ENCODE measurements around the gene ERN1. TPM values are rescaled to one million over a fixed set of nuclear protein-coding genes. Genes with fewer than 3 reads are reported as not detected.

Gene ERN1
- total RNA-seq, 1 donor from 2014 or later: 17.8 TPM

DNA sequence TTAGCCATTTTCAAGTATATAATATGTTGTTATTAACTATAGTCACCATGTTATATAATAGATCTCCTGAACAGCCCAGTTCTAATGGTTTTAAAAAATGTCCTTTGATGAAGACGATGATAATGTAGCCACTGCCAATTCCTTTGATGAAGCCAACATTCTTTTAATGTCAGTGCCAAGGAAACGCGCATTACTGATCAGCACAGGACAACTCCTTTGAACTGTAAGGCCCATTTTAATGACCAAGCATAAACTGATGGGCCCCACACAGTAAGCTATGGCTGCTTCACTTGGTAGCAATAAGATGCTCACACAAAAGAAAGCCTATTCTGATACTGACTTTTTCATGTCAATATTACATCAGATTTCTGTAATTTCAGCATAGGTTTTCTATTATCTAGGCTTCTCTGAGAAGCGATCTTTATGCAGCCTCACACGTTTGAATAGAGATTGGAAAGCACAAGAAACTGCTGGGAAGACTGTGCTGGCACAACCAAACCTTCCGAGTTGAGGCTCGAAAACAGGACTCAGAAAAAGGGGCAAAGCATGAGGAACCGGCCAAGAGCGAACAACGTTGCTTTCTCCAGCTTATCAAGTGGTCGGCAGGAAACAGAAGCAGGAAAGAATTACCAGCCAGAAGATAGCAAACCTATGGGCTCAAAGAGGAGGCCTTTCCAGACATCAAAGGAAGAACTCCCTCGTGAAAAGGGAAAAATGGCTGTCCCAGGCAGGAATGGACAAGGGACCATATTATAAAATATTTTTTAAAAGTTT is 19.4 kb downstream of the ERN1 start:
- DNase-seq (ENCODE audit: low spot score): no peak

DNA sequence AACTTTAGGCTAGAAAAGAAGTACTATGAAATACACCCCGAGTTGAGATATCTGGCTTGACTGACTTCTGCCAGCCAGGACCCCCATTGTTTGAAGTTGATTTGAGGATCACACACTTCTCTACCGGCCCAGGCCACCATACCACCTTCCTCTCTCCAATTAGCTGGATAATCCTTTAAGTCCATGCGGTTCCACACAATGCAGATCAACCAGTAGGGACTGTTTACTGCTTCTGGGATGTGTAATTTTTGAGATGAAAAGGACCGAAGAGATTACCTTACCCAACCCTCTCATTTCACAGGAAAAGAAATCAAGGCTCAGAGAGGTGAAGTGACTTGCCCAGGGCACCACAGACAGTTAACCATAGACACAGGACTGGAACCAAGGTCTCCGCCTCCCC is 20.5 kb downstream of the ERN1 start:
- DNase-seq (ENCODE audit: low spot score): no peak

DNA sequence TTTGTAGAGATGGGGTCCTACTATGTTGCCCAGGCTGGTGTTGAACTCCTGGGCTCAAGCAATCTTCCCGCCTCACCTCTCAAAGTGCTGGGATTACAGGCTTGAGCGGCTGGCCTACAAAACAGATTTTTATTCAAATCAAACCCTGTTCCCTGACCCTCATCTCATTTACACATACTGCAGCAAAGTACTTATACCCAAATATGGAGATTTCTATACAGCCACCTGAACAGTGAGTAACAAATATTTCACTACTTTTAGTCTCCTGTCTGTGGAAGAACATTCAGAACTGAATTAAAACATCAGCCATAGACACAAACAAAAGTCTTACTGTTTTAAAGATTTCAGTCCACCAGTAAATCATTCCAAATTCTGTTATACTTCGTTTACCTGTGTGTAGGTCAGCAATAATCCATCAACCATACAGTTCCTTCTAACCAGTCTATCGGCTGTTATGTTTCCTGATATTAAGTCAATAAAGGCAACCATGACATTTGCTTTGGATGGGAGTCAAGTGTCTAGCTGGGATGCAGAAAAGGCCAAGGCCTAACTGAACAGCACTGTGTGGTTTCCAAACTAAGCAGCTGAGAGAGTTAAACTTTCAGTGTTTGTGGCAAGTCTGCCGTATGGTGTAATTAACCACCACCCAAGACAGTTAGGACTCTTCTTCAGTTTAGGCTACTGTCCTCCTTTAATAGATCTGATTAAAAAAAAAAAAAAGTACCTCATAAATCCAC is 22.3 kb downstream of the ERN1 start:
- no peak for DNase-seq (ENCODE audit: low spot score)

DNA sequence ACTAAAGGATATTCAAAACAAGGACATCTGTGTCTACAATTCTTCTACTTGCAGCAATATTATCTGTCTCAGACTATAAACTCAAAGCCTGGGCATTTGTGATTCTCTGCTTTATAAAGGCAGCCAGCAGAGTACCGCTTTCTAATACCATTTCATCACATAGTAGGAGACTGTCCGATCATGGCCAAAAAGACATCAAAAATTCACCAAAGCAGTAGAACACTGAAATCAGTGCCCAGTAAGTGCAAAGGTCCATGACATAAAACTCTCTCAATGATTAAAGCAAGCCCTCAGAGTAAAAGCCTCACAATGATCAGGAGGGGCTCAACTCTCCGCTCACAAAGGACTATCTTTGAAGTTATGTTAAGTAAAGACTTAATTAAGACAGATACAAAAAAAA is 23.0 kb downstream of the ERN1 start:
- DNase-seq (ENCODE audit: low spot score): no peak

DNA sequence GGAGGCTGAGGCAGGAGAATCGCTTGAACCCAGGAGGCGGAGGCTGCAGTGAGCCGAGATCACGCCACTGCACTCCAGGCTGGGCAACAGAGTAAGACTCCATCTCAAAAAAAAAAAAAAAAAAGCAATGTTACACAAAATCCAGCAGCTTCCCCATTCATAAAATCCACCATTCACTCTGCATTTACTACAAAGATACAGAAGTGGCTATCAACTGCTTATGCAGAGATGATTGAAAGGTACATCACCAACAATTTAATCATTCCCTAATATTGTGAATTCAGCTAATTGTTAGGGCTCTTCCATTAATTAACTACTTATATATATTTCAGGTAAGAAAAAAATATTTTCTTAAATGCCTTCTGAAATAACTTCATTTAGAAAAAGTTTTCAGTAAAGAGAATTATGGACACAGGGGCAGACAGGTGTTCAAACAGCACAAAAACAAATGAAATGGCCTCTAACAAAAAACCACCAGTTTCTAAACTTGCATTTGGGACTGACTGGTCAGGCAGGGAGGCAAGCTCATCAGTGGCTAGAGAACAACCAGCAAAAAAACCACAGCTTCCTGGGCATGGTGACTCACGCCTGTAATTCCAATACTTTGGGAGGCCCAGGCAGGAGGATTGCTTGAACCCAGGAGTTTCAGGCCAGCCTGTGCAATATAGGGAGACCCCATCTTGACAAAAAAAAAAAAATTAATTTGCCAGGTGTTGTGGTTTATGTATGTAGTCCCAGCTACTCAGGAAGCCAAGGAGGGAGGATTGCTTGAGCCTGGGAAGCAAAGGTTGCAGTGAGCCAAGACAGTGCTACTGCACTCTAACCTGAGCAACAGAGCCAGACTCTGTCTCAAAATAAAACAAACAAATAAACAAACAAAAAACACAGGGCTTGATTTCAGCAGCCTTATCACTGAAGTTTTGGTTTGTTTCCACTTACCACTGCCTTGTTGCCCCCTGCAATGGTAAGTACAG is 26.3 kb downstream of the ERN1 start:
- no peak for DNase-seq (ENCODE audit: low spot score)

DNA sequence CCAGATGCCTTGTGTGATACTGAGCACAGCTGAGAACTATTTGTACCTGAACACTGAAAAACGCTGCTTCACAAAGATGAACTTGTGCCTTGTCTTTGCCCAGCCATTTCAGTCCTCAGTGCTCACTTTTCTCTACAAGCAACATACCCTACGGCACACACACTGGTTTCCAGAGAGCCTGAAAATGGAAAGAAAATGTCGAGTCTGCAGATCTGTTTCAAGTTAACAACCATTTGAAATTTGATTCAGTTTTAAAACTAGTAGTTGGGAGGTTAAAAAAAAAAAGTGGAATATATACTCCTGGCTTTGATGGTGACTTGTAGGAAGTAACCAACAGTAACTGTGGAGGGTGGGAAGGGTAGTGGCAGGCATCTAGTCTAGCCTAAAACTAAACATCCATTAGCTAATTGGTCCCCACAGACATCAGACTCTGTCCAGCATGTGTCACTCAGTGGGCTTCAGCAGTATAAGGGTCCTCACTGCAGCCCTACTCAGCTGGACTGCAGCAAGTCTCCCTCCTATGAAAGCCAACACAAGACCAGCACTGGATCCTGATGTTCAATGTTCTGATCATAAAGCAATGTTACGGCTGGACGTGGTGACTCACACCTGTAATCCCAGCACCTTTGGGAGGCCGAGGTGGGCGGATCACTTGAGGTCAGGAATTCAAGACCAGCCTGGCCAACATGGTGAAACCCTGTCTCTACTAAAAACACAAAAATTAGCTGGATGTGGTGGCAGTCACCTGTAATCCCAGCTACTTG is 27.1 kb downstream of the ERN1 start:
- no peak for DNase-seq (ENCODE audit: low spot score)

DNA sequence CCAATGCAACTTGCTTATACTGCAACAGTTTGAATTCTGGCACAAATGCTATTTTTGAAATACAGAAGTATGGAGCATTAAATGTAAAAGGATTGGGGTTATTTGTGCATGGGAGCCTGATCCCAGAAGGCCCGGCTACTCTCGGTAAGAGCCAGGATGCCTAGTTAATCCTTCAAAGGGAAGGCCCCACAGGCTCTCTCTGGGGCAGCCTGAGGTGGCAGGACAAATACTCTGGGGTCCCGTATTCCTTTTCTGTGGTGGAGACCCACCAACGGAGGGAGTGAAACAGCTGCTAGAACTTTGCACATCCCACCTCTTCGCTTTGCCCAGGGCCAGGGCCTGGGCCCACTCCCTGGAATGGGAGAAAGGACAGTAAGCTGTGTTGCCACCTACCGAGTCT is 30.4 kb downstream of the ERN1 start:
- DNase-seq (ENCODE audit: low spot score): no peak

DNA sequence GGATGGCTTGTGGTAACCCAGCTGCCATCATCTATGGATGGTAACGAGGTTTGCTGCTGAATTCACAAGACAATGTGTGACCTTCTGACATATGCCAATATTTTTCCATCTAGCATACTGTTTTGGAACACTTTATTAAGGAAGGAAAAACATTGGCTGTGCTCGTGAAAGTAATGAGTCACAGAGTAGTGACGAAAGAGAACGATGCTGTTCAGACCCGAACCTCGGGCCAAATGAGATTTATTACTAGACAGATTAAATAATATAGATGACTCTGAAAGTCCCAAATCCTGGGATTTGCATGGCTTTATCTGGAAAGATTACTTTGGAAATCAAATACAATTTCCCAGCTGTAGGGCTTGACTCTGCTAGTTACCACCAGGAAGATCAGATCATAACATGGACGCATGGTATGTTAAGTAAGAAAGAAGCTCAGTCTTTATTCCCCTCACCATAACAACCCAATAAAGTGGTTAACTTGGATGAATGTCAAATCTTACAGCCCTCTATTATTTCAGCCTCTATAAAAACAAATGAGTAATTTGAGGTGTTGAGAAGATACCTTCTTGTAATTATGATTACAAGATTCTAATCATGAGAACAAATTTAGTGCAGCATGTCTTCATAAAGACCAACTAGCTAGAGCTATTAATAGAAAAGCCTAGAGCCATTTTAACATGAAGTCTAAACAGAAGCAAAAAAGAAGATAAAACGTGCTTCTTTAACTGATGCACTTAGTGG is 32.6 kb downstream of the ERN1 start:
- DNase-seq (ENCODE audit: low spot score): peak; percentile 91

DNA sequence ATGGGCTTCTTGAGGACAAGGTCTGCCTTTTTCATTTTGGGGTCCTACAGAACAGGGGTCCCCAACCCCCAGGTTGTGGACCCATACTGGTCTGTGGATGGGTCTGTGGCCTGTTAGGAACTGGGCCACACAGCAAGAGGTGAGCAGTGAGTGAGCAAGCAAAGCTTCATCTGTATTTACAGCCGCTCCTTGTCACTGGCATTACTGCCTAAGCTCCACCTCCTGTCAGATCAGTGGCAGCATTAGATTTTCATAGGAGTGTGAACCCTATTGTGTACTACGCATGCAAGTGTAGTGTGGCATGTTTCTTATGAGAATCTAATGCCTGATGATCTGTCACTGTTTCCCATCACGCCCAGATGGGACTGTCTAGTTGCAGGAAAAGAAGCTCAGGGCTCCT is 33.9 kb downstream of the ERN1 start:
- no peak for DNase-seq (ENCODE audit: low spot score)

DNA sequence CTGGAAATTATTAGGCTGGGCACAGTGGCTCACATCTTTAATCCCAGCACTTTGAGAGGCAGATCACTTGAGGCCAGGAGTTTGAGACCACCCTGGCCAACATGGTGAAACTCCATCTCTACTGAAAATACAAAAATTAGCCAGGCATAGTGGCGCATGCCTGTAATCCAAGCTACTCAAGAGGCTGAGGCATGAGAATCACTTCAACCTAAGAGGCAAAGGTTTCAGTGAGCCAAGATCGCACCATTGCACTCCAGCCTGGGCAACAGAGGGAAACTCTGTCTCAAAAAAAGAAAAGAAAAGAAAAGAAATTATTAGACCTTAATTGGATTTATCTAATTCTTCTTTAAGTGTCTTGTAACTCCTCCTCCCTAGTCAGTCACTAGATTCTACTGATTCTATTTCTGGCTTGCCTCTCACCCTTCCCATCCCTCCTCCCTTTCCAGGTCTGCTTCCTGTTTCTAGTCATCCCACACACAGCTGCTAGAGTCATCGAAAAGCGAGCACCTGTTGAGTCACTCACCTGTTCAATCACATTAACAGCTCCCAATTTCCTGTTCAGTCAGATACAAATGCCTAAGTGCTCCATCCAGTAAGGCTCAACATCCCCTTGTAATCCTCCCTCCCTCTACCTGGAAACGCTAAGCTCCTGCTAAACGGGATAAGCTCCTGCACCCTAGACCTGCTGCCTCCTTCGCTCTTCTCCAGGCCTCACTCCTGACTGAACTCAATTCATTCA is 34.6 kb downstream of the ERN1 start:
- DNase-seq (ENCODE audit: low spot score): no peak

DNA sequence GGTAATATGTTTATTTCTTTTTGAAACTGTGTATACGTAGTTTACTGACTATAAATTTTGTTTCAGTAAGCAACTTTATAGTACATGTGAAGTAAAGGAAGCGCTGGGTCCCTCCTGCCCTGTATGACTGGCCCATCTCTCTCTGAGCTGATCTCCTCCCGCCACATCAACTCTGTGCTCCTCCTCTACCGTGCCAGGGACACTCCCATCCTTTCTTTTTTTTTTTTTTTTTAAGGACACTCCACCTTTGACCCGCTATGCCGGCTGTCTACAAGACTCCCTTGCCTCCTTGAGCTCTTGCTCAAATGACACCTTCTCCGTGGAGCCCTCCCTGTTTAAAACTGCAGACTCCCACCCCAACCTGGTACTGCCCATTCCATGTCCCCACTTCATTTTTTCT is 35.5 kb downstream of the ERN1 start:
- no peak for DNase-seq (ENCODE audit: low spot score)

DNA sequence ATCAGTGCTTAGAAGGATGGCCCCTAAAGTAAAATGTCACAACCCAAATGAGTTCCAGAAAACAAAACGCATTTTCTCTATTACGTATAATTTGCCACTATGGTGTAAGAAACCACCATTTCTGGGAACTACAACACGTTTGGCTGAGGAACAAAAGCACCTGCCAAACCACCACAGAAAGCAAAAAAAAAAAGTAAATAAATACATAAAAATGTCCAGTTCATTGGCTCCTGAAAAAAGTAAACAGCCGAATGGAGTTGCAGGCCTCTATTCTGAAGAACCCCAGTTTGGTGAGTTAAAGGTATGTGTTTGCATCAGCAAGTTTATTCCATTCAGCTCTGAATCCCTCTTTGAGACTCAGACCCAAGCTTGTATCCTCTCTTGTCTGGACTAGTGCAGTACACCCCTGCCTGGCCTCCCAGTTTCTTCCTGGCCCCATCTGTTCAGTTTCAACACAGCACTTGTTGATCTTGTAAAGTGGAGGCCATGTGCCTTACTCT is 36.9 kb downstream of the ERN1 start:
- no peak for DNase-seq (ENCODE audit: low spot score)

DNA sequence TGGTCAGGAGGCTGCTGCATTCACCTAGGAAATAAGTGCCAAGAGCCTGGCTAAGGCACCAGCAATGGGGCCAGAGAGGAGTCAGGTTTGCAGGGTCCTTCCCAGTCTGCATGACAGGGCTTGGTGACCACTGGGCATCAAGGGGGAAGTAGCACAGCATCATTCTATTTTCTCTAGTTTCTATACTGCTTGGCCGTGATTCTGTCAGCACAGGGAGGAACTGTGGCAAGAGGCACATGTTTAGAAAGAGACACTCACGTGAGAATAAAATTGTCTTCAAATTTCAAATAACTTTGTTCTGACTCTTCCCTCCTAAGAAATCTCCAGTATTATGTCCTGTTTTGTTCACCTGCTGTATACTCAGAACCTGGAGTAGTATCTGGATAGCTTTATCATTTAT is 37.8 kb downstream of the ERN1 start:
- no peak for DNase-seq (ENCODE audit: low spot score)

DNA sequence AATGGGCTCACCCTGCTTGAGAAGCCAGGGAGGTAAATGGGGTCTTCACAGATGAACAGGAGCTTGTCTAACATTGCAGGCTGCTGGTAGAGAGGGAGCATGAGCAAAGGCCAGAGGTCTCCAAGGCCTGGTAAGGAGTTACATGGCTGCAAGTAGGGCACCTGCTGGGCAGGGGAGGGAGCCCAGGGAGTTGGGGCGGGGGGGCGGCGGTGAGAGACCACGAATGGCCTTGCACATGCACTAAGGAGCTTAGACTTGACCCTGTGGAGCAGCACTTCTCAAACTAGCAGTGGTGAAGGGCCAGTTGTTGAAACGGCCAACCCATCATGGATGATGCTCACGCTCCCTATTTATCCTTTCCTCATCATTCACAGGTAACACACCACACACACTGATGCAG is 38.4 kb downstream of the ERN1 start:
- DNase-seq (ENCODE audit: low spot score): no peak

DNA sequence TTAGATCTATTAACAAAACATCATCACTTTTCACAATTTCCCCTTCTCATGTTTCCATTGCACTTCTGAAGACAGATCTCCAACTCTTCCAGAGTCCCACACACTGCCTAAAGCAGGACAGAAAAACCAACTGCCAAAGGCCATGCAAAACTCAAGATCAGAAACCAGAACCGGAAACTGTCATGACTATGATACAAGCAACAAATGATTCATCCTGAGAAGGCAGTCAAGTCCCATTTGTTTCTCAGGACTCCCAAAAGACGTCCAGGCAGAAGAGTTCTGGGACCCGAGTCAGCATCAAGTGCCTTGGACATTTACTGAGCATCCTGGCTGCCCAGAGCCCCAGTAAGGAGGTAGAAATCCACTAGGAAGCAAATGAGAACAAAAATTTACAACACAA is 38.8 kb downstream of the ERN1 start:
- no peak for DNase-seq (ENCODE audit: low spot score)

DNA sequence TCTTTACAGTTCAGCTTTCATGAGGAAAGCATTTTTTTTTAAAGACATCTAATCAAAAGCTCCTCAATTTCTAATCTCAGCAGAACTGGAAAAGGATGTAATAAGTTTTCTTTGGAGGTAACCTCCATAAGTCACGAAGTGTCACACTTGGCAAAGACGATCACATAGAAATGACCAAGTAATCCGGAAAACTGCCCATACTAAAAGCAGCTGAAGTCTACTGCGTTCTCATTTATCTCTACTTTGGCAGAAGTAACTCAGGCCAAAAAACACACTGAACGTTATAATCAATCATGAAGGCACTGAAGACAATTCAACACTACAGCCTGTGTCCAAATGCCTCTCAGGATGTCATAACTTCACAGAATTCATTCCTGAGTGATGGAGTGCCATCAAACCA is 39.8 kb downstream of the ERN1 start:
- DNase-seq (ENCODE audit: low spot score): no peak

DNA sequence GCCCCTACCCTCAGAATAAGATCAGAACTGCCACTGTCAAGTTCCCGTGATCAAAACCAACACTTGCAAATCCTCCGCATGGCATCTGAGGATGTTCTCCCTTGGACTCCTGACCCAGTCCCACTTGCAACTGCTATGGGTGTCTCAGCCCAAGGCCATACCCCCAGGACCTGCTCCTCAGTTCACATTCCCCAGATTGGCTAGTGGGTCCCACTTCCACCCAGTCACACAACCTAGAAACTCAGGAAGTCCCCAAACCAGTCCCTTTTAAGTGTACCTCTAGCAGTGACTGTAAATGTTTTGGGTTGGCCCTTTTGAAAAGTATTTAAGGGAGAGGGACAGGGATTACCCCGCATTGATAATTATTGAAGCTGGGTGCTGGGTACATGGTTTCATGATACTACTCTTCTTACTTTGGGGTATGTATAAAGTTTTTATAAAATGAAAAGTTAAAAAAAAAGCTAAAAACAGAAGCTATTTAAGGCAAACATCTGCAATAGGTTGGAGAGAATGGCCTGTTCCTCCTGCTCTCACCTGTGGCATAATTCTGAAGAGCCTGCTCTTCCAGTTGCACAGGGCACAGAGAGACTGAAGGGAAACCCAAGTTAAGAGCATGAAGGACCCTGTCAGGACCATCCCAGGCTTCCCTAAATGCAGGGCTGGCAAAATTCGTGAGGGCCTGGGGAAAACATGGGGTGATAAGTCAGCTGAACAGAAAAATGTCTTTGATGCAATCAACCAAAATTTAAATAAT is 42.5 kb downstream of the ERN1 start:
- no peak for DNase-seq (ENCODE audit: low spot score)

DNA sequence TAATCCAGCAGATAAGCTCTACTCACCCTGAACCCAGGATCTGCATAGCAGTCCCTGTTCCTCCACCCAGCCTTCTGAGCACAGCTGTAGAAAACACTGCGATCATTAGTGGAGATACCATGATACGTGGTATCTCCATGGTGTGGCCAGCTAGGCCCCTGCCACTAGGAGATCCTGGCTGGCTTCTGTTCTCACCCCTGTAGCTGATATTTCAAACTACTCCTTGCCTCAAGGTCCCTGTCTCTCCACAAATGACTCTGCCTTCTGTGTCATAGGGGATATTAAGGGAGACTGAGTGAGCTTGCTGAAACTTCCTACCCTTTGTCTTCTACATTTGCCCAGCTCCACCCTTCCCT is 44.3 kb downstream of the ERN1 start:
- DNase-seq (ENCODE audit: low spot score): no peak

Data from umbilical cord (tissue), 2 donors.